Stimulated activated naive CD8-positive, alpha-beta T cell treated with anti-CD3 and anti-CD28 coated beads, Interleukin-15, Interleukin-2, amounts not matched to agents 100 ng/mL and 50 ng/mL, for 24 hours (primary cell): ENCODE measurements around the gene GRIN2A.

Experiments used
- H3K27ac Mint-ChIP-seq: one replicate; pipeline ENCODE4 v1.8.0; 2021; ENCODE audit warnings: mild to moderate bottlenecking, mixed read lengths
- H3K27me3 Mint-ChIP-seq: one replicate; pipeline ENCODE4 v1.8.0; 2021; ENCODE audit warnings: mixed read lengths
- H3K36me3 Mint-ChIP-seq: one replicate; pipeline ENCODE4 v1.8.0; 2021; ENCODE audit warnings: low read depth, mixed read lengths
- H3K4me1 Mint-ChIP-seq: one replicate; pipeline ENCODE4 v1.8.0; 2021; ENCODE audit warnings: low read depth, mixed read lengths
- H3K4me3 Mint-ChIP-seq: one replicate; pipeline ENCODE4 v1.8.0; 2021; ENCODE audit warnings: mild to moderate bottlenecking, mixed read lengths
- H3K9me3 Mint-ChIP-seq: one replicate; pipeline ENCODE4 v1.8.0; 2021; ENCODE audit warnings: mixed read lengths

GRIN2A gene

GRCh38 chr16:9805109-9805508 is 377.1 kb downstream of the GRIN2A start:
- H3K4me3 Mint-ChIP-seq = no peak overlapping the region
- no peak overlapping the region for H3K27ac Mint-ChIP-seq
- no peaks in the 10 kb centered on the region for H3K27me3 Mint-ChIP-seq
- no peaks in the 10 kb centered on the region for H3K36me3 Mint-ChIP-seq
- no peaks in the 10 kb centered on the region for H3K4me1 Mint-ChIP-seq
- peaks cover 12% of the 10 kb centered on the region for H3K9me3 Mint-ChIP-seq

GRCh38 chr16:9802160-9802559 is 380.1 kb downstream of the GRIN2A start:
- Mint-ChIP-seq H3K9me3 (peaks cover 12% of the 10 kb centered on the region), H3K4me1 (no peaks in the 10 kb centered on the region), H3K27me3 (no peaks in the 10 kb centered on the region), H3K36me3 (no peaks in the 10 kb centered on the region), H3K27ac (no peak overlapping the region), H3K4me3 (no peak overlapping the region)

GRCh38 chr16:9801651-9802050 is 380.6 kb downstream of the GRIN2A start:
- Mint-ChIP-seq H3K4me3 (no peak overlapping the region), H3K36me3 (no peaks in the 10 kb centered on the region), H3K27ac (no peak overlapping the region), H3K27me3 (no peaks in the 10 kb centered on the region), H3K9me3 (peaks cover 12% of the 10 kb centered on the region), H3K4me1 (no peaks in the 10 kb centered on the region)

- H3K36me3 Mint-ChIP-seq = no peaks in the 10 kb centered on the region
- H3K4me1 Mint-ChIP-seq = no peaks in the 10 kb centered on the region
- H3K27me3 Mint-ChIP-seq = no peaks in the 10 kb centered on the region
- no peak overlapping the region for H3K27ac Mint-ChIP-seq
- H3K9me3 Mint-ChIP-seq = peaks cover 7% of the 10 kb centered on the region
- H3K4me3 Mint-ChIP-seq = no peak overlapping the region
Measured at GRCh38 chr16:9800186-9800738, 382.0 kb downstream of the GRIN2A start.

GRCh38 chr16:9798952-9799580 is 383.2 kb downstream of the GRIN2A start:
- peaks cover 11% of the 10 kb centered on the region for H3K9me3 Mint-ChIP-seq
- no peak overlapping the region for H3K27ac Mint-ChIP-seq
- H3K4me3 Mint-ChIP-seq = no peak overlapping the region
- no peaks in the 10 kb centered on the region for H3K36me3 Mint-ChIP-seq
- no peaks in the 10 kb centered on the region for H3K27me3 Mint-ChIP-seq
- H3K4me1 Mint-ChIP-seq = no peaks in the 10 kb centered on the region

GRCh38 chr16:9798474-9798873 is 383.8 kb downstream of the GRIN2A start:
- no peaks in the 10 kb centered on the region for H3K4me1 Mint-ChIP-seq
- peaks cover 11% of the 10 kb centered on the region for H3K9me3 Mint-ChIP-seq
- H3K27me3 Mint-ChIP-seq = no peaks in the 10 kb centered on the region
- no peak overlapping the region for H3K27ac Mint-ChIP-seq
- H3K36me3 Mint-ChIP-seq = no peaks in the 10 kb centered on the region
- no peak overlapping the region for H3K4me3 Mint-ChIP-seq

GRCh38 chr16:9797306-9797705 is 384.9 kb downstream of the GRIN2A start:
- Mint-ChIP-seq H3K27ac (no peak overlapping the region), H3K36me3 (no peaks in the 10 kb centered on the region), H3K9me3 (peaks cover 11% of the 10 kb centered on the region), H3K27me3 (no peaks in the 10 kb centered on the region), H3K4me3 (no peak overlapping the region), H3K4me1 (no peaks in the 10 kb centered on the region)

- no peak overlapping the region for H3K27ac Mint-ChIP-seq
- no peaks in the 10 kb centered on the region for H3K4me1 Mint-ChIP-seq
- H3K9me3 Mint-ChIP-seq = peaks cover 5% of the 10 kb centered on the region
- H3K4me3 Mint-ChIP-seq = no peak overlapping the region
- no peaks in the 10 kb centered on the region for H3K27me3 Mint-ChIP-seq
- H3K36me3 Mint-ChIP-seq = no peaks in the 10 kb centered on the region
Measured at GRCh38 chr16:9793623-9794022, 388.6 kb downstream of the GRIN2A start.

- Mint-ChIP-seq H3K36me3 (no peaks in the 10 kb centered on the region), H3K27me3 (no peaks in the 10 kb centered on the region), H3K27ac (no peak overlapping the region), H3K4me3 (no peak overlapping the region), H3K4me1 (no peaks in the 10 kb centered on the region), H3K9me3 (peaks cover 11% of the 10 kb centered on the region)
Measured at GRCh38 chr16:9791556-9791955, 390.7 kb downstream of the GRIN2A start.

GRCh38 chr16:9790199-9790598 is 392.0 kb downstream of the GRIN2A start:
- no peak overlapping the region for H3K4me3 Mint-ChIP-seq
- H3K4me1 Mint-ChIP-seq = no peaks in the 10 kb centered on the region
- H3K27ac Mint-ChIP-seq = no peak overlapping the region
- H3K9me3 Mint-ChIP-seq = peaks cover 11% of the 10 kb centered on the region
- H3K27me3 Mint-ChIP-seq = no peaks in the 10 kb centered on the region
- no peaks in the 10 kb centered on the region for H3K36me3 Mint-ChIP-seq

- Mint-ChIP-seq H3K27ac (no peak overlapping the region), H3K4me1 (no peaks in the 10 kb centered on the region), H3K27me3 (no peaks in the 10 kb centered on the region), H3K9me3 (peaks cover 11% of the 10 kb centered on the region), H3K36me3 (no peaks in the 10 kb centered on the region), H3K4me3 (no peak overlapping the region)
Measured at GRCh38 chr16:9787717-9788116, 394.5 kb downstream of the GRIN2A start.

- Mint-ChIP-seq H3K27ac (no peak overlapping the region), H3K9me3 (peaks cover 5% of the 10 kb centered on the region), H3K4me1 (no peaks in the 10 kb centered on the region), H3K4me3 (no peak overlapping the region), H3K27me3 (no peaks in the 10 kb centered on the region), H3K36me3 (no peaks in the 10 kb centered on the region)
Measured at GRCh38 chr16:9780831-9781230, 401.4 kb downstream of the GRIN2A start.

- Mint-ChIP-seq H3K27me3 (no peaks in the 10 kb centered on the region), H3K4me3 (no peak overlapping the region), H3K4me1 (no peaks in the 10 kb centered on the region)
Measured at GRCh38 chr16:9778849-9779248, 403.4 kb downstream of the GRIN2A start.

GRCh38 chr16:9775998-9776397 is 406.2 kb downstream of the GRIN2A start:
- Mint-ChIP-seq H3K4me1 (no peaks in the 10 kb centered on the region), H3K27me3 (no peaks in the 10 kb centered on the region), H3K27ac (no peak overlapping the region), H3K36me3 (no peaks in the 10 kb centered on the region), H3K9me3 (peaks cover 3% of the 10 kb centered on the region), H3K4me3 (no peak overlapping the region)

More at GRCh38 chr16:9778849-9779248, 403.4 kb downstream of the GRIN2A start:
- Mint-ChIP-seq H3K27ac (no peak overlapping the region), H3K9me3 (peaks cover 9% of the 10 kb centered on the region), H3K36me3 (no peaks in the 10 kb centered on the region)

GRCh38 chr16:9773289-9773688 is 408.9 kb downstream of the GRIN2A start:
- Mint-ChIP-seq H3K36me3 (no peaks in the 10 kb centered on the region), H3K27ac (no peak overlapping the region), H3K9me3 (peaks cover 3% of the 10 kb centered on the region), H3K4me3 (no peak overlapping the region), H3K27me3 (no peaks in the 10 kb centered on the region), H3K4me1 (no peaks in the 10 kb centered on the region)
